Activated B cell treated with CpG ODN at 0.5 μM for 24 hours (primary cell): Measurements from ENCODE around the gene RIMBP2. TPM values are rescaled to one million over a fixed set of nuclear protein-coding genes. Genes with fewer than 3 reads are reported as not detected.

Experiments used
- ATAC-seq: fragments of 200-7000 bp; cut with Tn5 transposase; one replicate; pipeline ENCODE4 v1.10.0; 2021; ENCODE audit warnings: low read depth, mild to moderate bottlenecking, moderate library complexity
- CTCF ChIA-PET: fragments of 350-600 bp; sonication (Branson Sonifier 250); formaldehyde crosslinking; loops from one replicate; lab custom pipeline; 2021; ENCODE audit warnings: antibody characterized with exemption; lab: Charles Lee
- POLR2A ChIA-PET: fragments of 350-600 bp; sonication (Branson Sonifier 250); formaldehyde crosslinking; loops from one replicate; lab custom pipeline; 2021; ENCODE audit warnings: antibody characterized with exemption; lab: Charles Lee
- DNase-seq: peaks from one replicate; pipeline ENCODE4 v3.0.0; 2022
- H3K27ac Mint-ChIP-seq: one replicate; pipeline ENCODE4 v1.8.0; 2020; ENCODE audit warnings: mixed read lengths
- H3K27me3 Mint-ChIP-seq: one replicate; pipeline ENCODE4 v1.8.0; 2021; ENCODE audit warnings: mixed read lengths
- H3K36me3 Mint-ChIP-seq: one replicate; pipeline ENCODE4 v1.8.0; 2021; ENCODE audit warnings: low read depth, mixed read lengths
- H3K4me1 Mint-ChIP-seq: one replicate; pipeline ENCODE4 v1.8.0; 2021; ENCODE audit warnings: mixed read lengths
- H3K4me3 Mint-ChIP-seq: one replicate; pipeline ENCODE4 v1.8.0; 2020; ENCODE audit warnings: mild to moderate bottlenecking, mixed read lengths
- H3K9me3 Mint-ChIP-seq: one replicate; pipeline ENCODE4 v1.8.0; 2020; ENCODE audit warnings: mixed read lengths
- intact Hi-C: fragments of 100-400 bp; cut with micrococcal nuclease; formaldehyde crosslinking; loops from one replicate; pipeline ENCODE4 v1.15.1; 2024
- total RNA-seq: library from RNA; stranded (reverse); gene quantifications from 2 replicates; pipeline ENCODE4 v1.2.3, GENCODE V29; 2022
- TF ChIP-seq, protein P1 (sequence below): fragments of 200-600 bp; IDR thresholded peaks from one replicate; pipeline ENCODE4 v1.8.0; 2022; ENCODE audit warnings: antibody characterized with exemption, mild to moderate bottlenecking

RIMBP2 gene
- total RNA-seq, 1 donor from 2014 or later, result not detected

DNA sequence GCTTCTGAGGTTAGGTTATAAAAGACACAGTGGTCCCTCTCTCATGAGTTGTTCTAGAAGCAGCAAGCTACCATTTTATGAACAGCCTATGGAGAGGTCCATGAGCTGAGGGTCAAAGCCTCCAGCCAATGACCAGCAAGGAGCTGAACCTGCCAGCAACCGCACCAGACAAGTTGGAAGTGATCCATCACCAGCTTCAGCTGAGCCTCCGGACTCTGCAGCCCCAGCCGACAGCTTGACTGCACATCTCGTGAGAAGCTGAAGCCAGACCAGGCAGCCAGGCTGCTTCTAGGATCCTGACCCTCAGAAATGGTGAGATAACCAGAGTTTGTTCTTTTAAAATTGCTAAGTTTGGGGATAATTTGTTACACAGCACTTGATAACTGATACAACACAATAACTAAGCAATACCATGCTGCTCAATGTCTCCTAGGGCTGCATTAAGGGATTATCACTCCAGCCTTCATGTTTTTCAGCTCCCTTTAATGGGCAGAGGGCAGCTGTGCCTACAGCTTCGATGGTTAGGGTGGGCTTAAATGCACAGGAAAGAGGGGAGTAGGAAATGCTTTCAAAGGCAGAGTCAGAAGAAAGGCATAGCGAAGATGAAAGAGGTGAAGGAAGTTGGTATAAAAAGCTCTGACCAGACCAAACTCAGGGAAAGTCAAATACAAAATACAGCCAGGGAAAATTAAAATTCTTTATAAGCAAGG lies 149.5 kb downstream of the RIMBP2 start:
- DNase-seq (no peak), ATAC-seq (no peak)
- H3K27me3 Mint-ChIP-seq, result no peaks in the 10 kb centered on the region
- intact Hi-C loops, result no loop called here
- TF ChIP-seq, protein P1, sequence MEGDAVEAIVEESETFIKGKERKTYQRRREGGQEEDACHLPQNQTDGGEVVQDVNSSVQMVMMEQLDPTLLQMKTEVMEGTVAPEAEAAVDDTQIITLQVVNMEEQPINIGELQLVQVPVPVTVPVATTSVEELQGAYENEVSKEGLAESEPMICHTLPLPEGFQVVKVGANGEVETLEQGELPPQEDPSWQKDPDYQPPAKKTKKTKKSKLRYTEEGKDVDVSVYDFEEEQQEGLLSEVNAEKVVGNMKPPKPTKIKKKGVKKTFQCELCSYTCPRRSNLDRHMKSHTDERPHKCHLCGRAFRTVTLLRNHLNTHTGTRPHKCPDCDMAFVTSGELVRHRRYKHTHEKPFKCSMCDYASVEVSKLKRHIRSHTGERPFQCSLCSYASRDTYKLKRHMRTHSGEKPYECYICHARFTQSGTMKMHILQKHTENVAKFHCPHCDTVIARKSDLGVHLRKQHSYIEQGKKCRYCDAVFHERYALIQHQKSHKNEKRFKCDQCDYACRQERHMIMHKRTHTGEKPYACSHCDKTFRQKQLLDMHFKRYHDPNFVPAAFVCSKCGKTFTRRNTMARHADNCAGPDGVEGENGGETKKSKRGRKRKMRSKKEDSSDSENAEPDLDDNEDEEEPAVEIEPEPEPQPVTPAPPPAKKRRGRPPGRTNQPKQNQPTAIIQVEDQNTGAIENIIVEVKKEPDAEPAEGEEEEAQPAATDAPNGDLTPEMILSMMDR, result no peak
- no peak overlapping the region for H3K4me3 Mint-ChIP-seq
- no peaks in the 10 kb centered on the region for H3K4me1 Mint-ChIP-seq
- POLR2A ChIA-PET, result no interaction called here
- no peak overlapping the region for H3K27ac Mint-ChIP-seq
- CTCF ChIA-PET, result no interaction called here
- no peaks in the 10 kb centered on the region for H3K36me3 Mint-ChIP-seq
- peaks cover 17% of the 10 kb centered on the region for H3K9me3 Mint-ChIP-seq

DNA sequence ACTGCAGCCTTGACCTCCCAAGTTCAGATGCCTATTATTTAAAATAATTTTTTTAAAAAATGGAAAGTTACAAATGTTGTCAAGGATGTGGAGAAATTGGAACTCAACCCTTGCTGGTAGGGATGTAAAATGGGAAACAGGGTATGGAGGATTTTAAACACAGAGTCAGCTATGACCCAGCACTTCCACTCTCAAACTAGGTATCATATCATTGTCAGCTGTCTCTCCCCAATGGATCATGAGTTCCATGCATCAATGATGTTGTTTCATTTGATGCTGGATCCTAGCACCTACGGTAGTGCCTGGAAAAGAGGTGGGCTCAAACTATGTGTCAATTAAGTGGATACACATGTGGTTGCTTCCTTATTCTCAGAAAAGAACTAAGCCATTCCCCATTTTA lies 150.9 kb downstream of the RIMBP2 start:
- POLR2A ChIA-PET, result no interaction called here
- no peak overlapping the region for H3K27ac Mint-ChIP-seq
- H3K9me3 Mint-ChIP-seq, result peaks cover 17% of the 10 kb centered on the region
- H3K27me3 Mint-ChIP-seq, result no peaks in the 10 kb centered on the region
- no peak for ATAC-seq
- H3K4me3 Mint-ChIP-seq, result no peak overlapping the region
- TF ChIP-seq, protein P1, result no peak
- CTCF ChIA-PET, result no interaction called here
- intact Hi-C loops, result no loop called here
- DNase-seq, result no peak
- no peaks in the 10 kb centered on the region for H3K4me1 Mint-ChIP-seq
- H3K36me3 Mint-ChIP-seq, result no peaks in the 10 kb centered on the region

DNA sequence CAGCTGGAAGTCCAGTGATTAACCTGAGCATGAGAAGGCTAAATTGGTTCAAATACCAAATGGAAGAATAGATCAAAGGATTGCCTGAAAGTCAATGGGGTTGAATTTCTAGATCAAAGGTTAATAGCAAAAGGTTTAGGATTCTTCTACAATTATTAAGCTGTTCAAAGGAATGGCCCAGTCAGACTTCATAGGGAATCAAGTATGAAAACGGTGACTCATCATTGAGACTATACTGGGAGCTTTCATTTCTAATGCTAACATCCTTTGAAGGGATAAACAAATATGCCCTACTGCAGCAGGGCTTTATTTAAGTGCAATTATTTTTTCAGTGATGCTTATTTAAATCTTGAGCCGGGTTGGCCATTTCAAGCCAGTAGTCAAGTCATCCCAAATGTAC lies 152.8 kb downstream of the RIMBP2 start:
- H3K36me3 Mint-ChIP-seq, result no peaks in the 10 kb centered on the region
- ChIA-PET CTCF (no interaction called here), POLR2A (no interaction called here)
- TF ChIP-seq, protein P1, result no peak
- H3K9me3 Mint-ChIP-seq, result peaks cover 13% of the 10 kb centered on the region
- H3K27ac Mint-ChIP-seq, result no peak overlapping the region
- no peaks in the 10 kb centered on the region for H3K4me1 Mint-ChIP-seq
- H3K27me3 Mint-ChIP-seq, result no peaks in the 10 kb centered on the region
- H3K4me3 Mint-ChIP-seq, result no peak overlapping the region
- intact Hi-C loops, result no loop called here
- ATAC-seq (no peak), DNase-seq (no peak)

DNA sequence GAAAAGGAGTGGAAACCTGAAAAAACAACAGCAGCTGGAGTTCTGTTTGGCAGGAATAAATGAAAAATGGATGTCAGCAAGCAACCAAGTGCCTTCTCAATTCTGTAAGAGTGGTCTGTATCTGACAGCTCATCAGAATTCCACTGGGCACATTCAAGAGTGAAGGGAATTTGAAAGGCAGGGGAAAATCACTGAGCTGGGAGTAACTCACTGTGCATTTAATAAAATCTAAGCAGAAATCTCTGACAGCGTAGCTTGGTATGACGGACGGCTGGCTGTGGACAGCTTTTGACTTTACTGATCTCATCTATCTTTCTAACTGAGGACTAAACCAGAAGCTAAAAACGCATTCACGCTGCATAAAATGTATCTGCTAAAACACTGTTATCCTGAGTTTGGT lies 153.4 kb downstream of the RIMBP2 start:
- Mint-ChIP-seq H3K9me3 (peaks cover 13% of the 10 kb centered on the region), H3K4me1 (no peaks in the 10 kb centered on the region), H3K36me3 (no peaks in the 10 kb centered on the region), H3K27ac (no peak overlapping the region), H3K27me3 (no peaks in the 10 kb centered on the region), H3K4me3 (no peak overlapping the region)
- intact Hi-C loops, result no loop called here
- no peak for ATAC-seq
- ChIA-PET CTCF (no interaction called here), POLR2A (no interaction called here)
- TF ChIP-seq, protein P1, result no peak
- DNase-seq, result no peak

DNA sequence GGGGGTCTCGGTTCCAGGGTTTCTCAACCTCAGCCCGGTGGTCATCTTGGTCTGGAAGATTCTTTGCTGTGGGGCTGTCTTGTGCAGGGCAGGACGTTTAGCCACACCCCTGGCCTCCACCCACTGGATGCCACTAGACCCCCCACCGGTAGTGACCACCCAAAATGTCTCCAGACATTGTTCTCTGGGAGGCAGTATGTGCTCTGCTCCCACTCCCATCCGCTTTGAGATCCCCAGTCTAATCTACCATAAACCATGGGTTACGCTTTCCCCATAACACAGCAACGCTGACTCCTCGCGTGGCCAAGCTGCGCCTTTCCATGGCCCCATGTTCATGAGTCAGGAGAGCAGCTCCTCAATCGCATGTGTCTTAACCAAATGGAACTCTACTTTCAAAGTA lies 155.8 kb downstream of the RIMBP2 start:
- no peak for ATAC-seq
- CTCF ChIA-PET, result no interaction called here
- H3K9me3 Mint-ChIP-seq, result peaks cover 8% of the 10 kb centered on the region
- intact Hi-C loops, result no loop called here
- no peak overlapping the region for H3K4me3 Mint-ChIP-seq
- no peaks in the 10 kb centered on the region for H3K4me1 Mint-ChIP-seq
- TF ChIP-seq, protein P1, result no peak
- H3K36me3 Mint-ChIP-seq, result no peaks in the 10 kb centered on the region
- POLR2A ChIA-PET, result no interaction called here
- DNase-seq, result no peak
- H3K27me3 Mint-ChIP-seq, result peaks cover 1% of the 10 kb centered on the region
- H3K27ac Mint-ChIP-seq, result no peak overlapping the region
